Measurements from ENCODE around the gene RBL1.
"Not testable (repeated sequence)": the region's sequence is repeated elsewhere in the genome, so short reads cannot be mapped to it uniquely, and the experiment has no call there.

RBL1 gene, protein sequence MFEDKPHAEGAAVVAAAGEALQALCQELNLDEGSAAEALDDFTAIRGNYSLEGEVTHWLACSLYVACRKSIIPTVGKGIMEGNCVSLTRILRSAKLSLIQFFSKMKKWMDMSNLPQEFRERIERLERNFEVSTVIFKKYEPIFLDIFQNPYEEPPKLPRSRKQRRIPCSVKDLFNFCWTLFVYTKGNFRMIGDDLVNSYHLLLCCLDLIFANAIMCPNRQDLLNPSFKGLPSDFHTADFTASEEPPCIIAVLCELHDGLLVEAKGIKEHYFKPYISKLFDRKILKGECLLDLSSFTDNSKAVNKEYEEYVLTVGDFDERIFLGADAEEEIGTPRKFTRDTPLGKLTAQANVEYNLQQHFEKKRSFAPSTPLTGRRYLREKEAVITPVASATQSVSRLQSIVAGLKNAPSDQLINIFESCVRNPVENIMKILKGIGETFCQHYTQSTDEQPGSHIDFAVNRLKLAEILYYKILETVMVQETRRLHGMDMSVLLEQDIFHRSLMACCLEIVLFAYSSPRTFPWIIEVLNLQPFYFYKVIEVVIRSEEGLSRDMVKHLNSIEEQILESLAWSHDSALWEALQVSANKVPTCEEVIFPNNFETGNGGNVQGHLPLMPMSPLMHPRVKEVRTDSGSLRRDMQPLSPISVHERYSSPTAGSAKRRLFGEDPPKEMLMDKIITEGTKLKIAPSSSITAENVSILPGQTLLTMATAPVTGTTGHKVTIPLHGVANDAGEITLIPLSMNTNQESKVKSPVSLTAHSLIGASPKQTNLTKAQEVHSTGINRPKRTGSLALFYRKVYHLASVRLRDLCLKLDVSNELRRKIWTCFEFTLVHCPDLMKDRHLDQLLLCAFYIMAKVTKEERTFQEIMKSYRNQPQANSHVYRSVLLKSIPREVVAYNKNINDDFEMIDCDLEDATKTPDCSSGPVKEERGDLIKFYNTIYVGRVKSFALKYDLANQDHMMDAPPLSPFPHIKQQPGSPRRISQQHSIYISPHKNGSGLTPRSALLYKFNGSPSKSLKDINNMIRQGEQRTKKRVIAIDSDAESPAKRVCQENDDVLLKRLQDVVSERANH

GRCh38 chr20:37095599-37096414, at the start of gene RBL1:
Gene RBL1 (minus strand): TSS chr20:37095997. CDS start chr20:37095928, 69 bp downstream.
- peak; percentile 81 for DNase-seq

GRCh38 chr20:37144856-37145404, 49.1 kb upstream of the RBL1 start:
- DNase-seq = no peak

DNA sequence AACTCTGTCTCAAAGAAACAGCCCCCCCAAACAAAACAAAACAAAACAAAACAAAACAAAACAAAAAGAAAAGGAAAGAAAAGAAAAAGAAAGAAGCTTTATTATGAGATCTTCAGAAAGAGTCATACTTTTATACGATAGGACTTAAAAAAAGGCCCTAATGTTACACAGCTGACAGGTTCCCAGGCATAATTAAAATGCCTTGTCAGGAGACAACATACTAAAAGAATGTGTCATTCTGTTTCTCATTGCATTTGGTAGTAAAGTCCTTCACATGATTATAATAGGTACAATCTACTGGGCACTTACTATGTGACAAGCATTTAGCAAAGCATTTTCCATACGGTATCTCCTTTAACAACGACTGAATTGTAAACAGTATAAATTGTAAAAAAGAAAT, 46.9 kb upstream of the RBL1 start:
- no peak for DNase-seq

DNA sequence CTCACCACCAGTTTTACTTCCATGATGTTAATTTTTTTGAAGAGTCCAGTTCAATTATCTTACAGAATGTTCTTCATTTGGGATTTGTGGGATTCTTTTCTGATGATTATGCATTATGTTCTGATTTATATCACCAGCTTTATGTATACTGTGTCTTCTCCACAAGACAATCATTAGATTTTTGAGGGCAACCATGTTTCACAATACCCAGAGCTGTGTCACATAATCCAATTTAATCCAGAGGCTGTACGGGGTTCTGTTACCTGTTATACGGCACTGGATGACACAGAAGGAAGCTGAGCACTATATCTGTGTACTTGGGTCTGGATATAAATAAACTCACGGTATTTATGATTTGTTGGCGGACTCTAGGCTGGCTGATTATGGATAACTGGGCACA, 41.8 kb upstream of the RBL1 start:
- no peak for DNase-seq

DNA sequence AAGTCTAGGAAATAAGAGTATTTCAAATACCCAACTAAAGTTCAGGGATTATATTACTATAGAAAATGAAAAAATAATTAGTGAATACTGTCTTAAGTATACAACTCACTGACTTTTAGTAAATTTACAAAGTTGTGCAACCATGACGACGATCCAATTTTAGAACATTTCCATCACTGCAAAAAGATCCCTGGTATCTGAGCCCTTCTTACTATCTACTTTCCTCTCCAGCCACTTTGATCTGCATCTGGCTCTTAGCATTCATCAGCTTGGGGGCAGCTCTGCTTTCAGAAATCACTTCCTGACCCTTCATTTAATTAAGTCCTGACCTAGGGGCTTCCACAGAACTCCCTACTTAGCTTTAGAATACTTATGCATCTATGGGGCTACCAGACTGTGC, 38.2 kb upstream of the RBL1 start:
- DNase-seq = no peak

GRCh38 chr20:37131486-37131885, 35.7 kb upstream of the RBL1 start:
- DNase-seq = no peak

GRCh38 chr20:37128803-37129202, 33.0 kb upstream of the RBL1 start:
- no peak for DNase-seq

DNA sequence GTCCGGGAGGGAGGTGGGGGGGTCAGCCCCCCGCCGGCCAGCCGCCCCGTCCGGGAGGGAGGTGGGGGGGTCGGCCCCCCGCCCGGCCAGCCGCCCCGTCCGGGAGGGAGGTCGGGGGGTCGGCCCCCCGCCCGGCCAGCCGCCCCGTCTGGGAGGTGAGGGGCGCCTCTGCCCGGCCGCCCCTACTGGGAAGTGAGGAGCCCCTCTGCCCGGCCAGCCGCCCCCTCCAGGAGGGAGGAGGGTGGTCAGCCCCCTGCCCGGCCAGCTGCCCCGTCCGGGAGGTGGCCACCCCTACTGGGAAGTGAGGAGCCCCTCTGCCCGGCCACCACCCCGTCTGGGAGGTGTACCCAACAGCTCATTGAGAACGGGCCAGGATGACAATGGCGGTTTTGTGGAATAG, 30.5 kb upstream of the RBL1 start:
- not testable (repeated sequence) for DNase-seq

DNA sequence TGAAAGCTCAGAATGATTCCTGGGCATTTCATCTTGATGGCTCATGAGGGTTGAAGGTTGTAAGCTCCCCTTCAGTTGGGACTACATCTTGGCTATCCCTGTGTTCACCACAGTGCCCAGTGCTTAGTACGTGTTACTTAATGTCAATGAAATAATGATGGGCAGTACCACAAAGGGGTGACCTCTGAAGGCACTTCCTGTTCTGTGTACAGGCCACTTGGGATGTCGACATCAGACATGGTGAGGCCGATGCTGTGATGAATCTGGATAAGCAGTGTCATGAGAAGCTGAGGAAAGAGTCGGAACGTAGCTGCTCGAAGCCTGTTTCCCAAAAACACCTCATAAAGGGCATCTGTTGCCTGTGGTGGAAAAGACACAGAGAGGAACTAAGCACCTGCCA, 27.6 kb upstream of the RBL1 start:
- DNase-seq = no peak

GRCh38 chr20:37120497-37120896, 24.7 kb upstream of the RBL1 start:
- no peak for DNase-seq

- DNase-seq = no peak
These were observed 23.7 kb upstream of the RBL1 start for GRCh38 chr20:37119356-37120036.

DNA sequence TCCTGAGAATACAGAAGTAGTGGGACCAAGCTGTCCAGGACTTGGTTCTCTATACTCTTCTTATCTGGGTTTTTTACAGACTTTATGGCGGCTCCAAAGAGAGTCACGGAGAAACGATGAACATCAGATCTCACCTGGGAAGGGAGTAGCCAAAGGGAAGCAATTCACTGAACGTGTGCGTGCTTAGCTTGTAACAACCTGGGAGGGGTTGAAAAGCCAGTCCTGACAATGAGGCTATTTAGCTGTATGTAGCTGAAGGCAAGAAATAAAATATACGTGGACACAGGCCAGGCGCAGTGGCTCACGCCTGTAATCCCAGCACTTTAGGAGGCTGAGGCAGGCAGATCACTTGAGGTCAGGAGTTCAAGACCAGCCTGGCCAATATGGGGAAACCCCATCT, 18.2 kb upstream of the RBL1 start:
- DNase-seq = no peak

DNA sequence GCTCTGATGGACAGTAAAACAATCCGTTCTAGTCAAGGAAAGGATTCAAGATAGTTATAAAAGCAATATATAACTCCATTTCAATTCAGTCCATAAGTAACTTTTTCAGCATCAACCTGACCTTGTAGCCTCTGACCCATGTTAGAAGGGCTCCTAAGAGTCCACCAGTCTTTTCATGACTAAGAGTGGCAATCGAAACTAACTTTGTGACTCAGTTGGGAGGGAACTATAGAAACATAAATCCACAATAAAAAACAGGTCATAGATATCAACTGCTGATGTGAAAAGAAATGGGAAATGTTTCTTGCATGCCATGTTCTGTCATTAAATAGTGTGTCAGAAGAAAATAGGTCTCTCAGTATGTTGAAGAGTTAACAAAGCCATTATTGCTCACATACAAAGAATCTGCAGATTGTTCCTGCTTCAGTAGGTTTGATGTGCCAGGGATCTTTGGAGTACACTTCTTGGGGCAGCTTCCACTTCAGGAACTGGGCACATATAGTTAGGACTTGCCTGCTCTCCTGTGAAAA, 16.2 kb upstream of the RBL1 start:
- DNase-seq = no peak

DNA sequence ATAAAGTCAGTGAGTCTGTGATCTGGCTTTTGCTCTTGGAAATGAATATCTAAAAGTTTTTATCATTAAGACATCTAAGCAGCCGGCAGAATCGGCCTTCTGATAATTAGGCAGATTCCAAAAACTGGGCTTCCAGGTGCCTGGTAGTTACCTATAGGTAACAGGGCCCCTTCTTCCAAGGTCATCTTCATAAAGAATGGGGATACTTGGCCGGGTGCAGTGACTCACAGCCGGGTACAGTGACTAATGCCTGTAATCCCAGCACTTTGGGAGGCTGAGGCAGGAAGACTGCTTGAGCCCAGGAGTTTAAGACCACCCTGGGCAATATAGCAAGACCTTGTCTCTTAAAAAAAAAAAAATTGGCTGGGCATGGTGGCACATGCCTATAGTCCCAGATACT, 12.9 kb upstream of the RBL1 start:
- DNase-seq = no peak

DNA sequence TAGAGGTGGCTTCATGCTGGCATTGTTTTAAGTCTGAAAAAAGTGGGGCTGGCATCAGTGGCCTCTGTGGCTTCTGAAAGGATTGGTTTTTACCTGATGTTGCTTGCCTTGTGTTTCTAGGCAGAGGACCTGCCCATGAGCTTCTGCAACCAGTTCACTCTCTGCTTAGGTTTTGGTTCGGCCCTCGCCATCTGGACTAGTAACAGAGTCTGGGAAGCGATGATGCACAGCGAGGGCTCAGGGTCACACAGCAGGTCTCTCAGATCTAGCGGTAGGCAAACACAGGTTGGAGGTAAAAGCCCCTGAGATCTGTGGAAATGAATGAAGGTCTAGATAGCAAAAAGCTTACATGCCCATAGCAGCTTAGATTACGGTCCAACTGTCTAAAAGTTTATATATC, 6.8 kb upstream of the RBL1 start:
- no peak for DNase-seq

- DNase-seq = no peak
These were observed 731 bp upstream of the RBL1 start for GRCh38 chr20:37096415-37097041.

GRCh38 chr20:37095108-37095598, 644 bp downstream of the RBL1 start:
- no peak for DNase-seq

- no peak for DNase-seq
These were observed 5.4 kb downstream of the RBL1 start for GRCh38 chr20:37090407-37090806.

GRCh38 chr20:37081717-37082289, 14.0 kb downstream of the RBL1 start:
- DNase-seq = no peak

DNA sequence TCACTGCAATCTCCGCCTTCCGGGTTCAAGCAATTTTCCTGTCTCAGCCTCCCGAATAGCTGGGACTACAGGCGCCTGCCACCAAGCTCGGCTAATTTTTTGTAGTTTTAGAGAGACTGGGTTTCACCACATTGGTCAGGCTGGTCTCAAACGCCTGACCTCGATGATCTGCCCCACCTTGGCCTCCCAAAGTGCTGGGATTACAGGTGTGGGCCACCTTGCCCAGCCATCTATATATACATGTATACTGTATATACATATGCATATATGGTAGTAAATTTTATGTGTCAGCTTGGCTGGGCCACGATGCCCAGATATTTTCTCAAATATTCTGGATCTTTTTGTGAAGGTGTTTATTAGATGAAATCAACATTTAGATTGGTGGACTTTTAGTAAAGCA, 18.8 kb downstream of the RBL1 start:
- DNase-seq = no peak
